ENCODE results near the gene RAB6B. TPM values are rescaled to one million over a fixed set of nuclear protein-coding genes. Genes with fewer than 3 reads are reported as not detected.

RAB6B gene
- 11.6 and 13.3 TPM in 2 replicates for polyA plus RNA-seq (2014; cell fraction: cytosol; rRNA removed)
- polyA plus RNA-seq (2014; cell fraction: nucleus; rRNA removed) = 18.2 and 19.8 TPM in 2 replicates

DNA sequence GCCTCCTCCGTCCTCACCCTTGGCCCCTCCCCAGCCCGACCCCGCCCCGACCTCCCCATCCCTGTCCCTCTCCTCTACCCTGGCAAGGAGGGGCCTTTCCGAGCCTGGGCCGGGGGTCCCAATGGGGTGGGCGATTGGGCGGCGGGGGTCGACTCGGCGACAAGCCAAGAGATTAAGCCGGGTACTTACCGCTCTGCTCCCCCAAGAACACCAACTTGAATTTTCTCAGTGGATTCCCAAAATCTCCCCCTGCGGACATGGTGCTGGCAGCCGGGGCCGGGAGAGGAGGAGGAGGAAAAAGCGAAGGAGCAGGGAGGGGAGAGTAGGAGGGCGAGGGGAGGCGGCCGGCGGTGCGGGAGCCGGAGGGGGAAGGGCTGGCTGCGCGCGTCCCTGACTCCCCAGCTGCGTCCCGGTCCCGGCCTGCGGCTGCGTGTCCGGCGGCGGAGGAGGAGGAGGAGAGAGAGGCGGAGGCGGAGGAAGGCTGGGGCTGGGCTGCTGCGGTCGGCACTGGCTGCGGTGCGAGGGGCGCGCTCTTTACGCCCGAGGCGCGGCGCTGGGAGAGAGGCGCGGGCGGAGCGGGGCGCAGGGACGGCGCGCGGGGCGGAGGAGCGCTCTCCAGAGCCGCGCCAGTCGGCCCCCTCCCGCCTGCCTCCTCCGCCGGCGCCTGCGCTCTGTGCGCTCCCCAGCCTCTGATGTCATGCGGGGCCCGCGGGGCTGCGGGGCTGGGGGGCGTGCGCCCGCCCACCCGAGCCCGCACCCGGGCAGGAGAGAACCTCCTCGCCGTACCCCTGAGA is at the start of gene RAB6B:
TSS of gene RAB6B (minus strand) at position 675 of the 794 bp plus-strand sequence. CDS start at position 259, 416 bp downstream.
- peak; percentile 67 for DNase-seq (ENCODE audit: low spot score)

DNA sequence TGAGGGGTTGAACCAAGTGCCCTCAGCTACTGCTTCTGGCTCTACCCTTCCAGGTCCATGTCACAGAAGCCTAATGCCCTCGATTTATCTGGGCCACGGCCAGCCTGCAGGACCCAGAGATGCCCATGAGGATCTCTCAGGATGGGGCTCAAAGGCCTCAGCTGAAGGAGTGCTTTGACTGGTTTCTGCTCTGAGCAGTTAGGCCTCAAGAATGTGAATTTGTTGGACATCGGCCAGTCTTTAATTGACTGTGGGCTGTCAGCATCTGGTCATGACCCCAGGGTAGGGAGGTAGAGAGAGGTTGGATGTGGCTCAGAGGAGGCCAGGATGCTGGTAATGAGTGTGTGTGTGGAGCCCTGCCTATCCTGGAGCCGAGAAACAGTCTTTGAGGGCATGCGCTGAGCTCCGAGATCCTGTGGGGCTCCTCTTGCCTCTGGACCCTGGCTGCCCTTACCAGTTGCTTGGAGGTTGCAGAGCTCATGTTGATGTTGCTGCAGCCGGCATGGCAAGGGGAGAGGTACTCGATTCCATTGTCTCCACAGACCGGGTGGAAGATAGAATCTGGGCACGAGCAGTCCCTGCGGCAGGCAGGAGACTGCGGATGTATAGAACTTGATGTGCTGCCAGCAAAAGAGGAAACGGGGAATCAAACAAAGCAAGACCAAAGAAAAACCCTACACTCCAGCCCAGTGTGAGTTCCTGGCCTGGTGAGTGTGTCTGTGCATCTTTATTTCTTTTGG is 49.1 kb upstream of the RAB6B start:
- DNase-seq (ENCODE audit: low spot score) = no peak

DNA sequence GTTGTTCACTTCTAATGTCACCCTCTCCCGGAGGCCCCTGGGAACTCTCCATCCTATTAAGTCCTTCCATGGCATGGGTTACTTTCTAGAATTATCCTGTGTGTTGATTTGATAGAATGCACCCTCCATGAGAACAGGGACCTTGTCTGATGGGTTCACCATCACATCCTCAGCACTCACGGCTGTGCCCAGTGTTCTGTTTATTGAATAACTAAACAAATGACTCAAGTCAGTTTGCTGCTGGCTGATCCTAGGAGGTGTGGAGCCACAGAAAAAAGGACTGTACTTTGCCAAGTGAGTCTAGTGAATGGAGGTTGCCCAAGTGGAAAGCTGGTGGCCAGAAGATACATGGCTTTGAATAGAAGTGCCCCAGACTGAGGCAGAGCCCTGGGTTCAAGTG is 48.5 kb upstream of the RAB6B start:
- DNase-seq (ENCODE audit: low spot score) = no peak

DNA sequence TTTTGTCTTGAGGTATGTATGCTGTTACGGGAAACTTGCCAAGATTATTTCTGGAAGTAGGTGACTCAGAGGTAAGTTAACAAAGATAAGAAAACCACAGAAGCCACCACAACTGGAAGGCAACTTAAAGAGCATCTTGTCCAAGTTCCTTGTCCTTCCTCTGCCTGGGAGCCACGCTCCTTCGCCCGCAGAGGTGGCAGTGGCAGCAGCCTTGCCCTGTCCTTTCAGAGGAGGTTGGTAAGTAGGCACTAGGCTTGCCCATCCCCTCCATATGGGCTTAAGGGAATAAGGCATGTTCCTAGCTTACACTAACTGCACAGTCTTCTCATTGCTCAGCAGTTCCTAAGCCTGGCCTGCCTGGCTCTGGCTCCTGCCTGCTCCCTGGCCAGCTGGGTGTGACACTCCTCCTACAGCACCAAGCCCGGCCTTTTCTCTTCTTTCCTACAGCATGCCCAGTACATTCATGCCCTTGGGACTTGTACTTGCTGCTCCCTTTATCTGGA is 48.0 kb upstream of the RAB6B start:
- no peak for DNase-seq (ENCODE audit: low spot score)

DNA sequence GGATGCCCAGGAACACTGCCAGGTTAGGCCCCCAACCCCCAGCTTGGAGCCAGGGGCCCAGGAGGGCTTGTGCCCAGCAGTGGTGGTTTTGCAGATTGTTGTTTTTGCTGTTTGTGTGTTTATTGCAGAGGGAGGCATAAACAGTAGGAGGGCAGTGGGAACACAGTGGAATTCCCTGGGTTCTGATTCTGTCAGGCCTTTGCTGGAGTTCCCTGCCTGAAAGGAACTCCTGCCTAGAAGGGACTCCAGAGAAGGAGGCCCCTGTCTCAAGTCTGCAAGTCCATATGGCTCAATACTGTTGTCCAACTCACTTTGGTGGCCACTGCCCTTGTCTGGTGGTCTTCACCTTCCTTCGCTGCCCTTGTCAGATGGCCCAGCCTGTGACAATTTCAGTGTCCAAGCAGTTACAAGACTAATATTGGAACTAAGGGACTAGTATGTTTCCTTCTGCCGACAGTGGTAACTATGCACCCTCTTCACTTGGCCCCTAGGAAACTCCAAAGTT is 47.4 kb upstream of the RAB6B start:
- DNase-seq (ENCODE audit: low spot score) = no peak

DNA sequence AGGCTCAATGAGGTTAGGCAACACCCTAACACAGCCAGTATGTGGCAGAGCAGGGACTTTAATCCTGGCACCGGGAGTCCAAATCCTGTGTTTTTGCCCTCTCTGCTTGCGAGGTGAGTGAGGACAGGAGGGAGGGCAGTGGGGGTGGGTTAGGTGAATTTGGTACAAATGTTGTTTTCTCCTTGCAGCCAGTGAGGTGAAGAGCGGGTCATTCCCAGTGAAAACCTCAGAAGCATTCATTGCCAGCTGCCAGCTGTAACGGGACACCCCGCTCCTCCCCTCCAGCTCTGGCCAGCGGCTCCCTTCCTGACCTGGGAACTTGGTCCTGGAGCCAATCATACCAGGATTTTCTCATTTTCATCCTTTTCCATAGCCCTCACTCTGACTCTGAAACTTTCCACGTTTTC is 45.7 kb upstream of the RAB6B start:
- no peak for DNase-seq (ENCODE audit: low spot score)

DNA sequence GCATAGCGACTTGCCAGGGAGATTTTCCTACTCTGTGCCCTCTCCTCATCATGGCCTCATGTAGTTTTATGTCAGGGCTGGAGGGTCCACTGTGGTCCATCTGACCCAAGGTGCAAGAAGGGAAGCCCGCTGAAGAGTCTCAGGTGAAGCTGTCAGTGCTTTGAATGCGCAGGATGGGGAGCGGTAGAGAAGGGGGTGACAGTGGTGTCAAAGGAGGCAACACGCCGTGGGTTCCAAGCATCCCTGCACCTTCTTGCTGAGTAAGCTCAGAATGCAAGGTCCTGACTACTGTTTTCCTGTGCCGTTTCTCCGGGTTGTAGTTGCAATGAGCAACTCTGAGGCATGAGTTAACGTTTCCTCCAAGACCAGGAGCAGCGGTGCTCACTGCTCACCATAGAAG is 44.9 kb upstream of the RAB6B start:
- no peak for DNase-seq (ENCODE audit: low spot score)

DNA sequence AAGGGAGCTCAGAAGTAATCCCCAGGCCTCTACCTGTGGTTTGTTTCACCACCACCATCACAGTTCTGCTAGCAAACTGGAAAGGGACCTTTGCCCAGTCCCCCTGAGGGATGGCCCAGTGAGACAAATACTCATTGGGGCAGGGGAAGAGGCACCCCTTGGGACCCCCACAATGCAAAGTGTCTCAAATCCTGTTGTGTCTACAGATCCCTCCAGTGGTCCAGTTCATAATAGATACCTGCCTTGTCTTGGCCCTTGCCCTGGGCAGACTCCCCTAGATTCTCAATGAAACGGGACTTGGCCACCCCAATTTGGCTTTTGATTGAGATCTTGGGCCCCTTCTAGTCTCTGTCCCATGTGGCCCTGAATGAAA is 43.8 kb upstream of the RAB6B start:
- no peak for DNase-seq (ENCODE audit: low spot score)

DNA sequence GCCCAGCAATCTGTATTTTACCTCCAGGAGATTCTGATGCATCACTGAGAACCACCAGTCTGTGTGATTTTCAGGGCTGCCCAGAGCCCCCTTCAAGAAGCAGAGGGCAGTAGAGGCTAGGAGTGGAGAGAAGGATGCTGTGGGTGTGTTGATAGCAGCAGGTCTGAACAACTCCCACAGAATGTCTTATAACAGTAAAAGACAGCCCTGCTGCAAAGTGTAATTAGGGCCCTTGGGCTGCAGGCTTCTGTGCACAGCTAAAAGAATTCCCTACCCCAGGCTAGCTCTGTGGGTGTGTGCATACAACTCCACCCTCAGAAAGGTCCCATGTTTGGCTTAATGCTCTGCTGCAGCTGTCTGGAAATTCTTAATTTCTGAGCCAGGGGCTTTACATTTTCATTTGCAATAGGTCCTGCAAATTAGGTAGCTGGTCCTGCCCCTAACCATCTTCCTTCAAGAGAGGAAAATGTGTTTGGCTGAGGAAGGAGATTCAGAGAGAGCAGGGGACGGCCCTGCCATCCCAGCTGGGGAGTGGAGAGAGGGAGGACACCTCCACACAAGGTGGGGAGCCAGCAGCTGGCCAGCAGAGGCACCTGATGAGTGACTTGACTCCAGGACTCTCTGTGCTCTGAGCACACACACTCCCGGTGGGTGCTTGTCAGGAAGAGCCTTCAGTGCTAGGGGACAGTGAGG is 43.2 kb upstream of the RAB6B start:
- no peak for DNase-seq (ENCODE audit: low spot score)

DNA sequence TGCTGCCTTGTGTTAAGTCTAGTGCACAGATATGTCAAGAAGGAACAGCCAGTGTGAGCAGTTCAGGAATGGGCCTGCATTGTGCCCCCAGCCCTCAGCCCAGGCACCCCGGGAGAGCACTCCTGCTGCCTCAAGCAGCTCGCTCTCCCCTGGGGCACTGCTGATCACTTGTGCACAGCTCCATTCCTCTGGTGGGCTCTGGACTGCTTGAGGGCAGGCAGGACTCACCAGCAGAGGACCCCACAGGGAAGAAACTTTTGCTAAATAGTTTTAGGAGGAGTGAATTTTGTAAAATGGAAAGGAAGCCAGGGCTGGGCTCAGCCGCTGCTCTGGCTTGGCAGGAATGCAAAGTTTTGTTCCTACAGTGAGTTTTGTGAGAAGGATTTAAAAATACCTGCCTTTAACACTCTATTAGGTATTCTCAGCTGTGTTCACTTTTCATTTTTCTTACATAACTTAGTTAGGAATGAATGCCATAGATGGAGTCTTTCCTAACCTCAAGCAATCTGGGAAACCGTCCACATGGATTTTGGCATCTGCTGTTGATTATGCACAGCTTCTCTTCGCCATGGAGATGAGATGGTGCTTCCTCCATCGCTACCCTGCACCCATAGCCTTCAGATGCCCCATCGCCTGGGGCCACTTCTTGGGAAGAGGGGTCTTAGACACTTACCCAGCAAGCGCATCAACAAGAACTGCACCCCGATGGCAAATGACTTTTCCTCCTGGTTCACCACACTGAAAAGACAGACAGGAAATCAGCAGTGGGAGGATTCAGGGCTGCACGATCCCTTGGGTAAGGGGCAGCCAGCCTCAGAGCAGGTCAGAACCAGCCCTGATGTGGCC is 42.3 kb upstream of the RAB6B start:
- no peak for DNase-seq (ENCODE audit: low spot score)

DNA sequence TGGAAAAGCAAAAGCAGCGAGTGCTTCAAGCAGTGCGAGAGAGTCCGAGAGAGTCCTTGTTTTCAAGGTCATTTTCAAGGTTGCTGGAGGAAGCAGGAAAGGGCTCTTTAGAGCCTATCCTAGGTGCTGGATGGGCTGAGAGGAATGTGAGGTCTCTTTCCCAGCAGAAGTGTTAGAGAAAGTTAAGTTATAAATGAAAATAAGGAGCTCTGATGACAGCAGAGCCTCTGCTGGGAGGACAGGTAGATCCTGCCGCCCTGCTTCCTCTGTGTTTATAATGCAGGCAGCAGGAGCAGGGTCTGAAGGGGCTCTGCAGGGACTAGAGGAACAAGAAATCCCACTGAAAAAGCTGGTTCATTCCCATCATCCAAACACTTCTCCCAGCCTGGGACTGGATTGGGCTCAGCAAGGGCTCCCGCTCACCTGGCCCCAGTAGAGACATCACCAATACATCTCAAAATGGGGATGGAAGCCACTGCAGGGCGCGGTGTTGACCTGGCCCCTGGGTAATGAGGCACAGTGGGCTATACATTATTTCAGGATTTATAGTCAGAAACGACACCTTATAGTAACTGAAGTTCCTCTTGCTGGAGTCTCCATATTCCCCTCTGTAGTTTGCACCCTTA is 41.5 kb upstream of the RAB6B start:
- no peak for DNase-seq (ENCODE audit: low spot score)

DNA sequence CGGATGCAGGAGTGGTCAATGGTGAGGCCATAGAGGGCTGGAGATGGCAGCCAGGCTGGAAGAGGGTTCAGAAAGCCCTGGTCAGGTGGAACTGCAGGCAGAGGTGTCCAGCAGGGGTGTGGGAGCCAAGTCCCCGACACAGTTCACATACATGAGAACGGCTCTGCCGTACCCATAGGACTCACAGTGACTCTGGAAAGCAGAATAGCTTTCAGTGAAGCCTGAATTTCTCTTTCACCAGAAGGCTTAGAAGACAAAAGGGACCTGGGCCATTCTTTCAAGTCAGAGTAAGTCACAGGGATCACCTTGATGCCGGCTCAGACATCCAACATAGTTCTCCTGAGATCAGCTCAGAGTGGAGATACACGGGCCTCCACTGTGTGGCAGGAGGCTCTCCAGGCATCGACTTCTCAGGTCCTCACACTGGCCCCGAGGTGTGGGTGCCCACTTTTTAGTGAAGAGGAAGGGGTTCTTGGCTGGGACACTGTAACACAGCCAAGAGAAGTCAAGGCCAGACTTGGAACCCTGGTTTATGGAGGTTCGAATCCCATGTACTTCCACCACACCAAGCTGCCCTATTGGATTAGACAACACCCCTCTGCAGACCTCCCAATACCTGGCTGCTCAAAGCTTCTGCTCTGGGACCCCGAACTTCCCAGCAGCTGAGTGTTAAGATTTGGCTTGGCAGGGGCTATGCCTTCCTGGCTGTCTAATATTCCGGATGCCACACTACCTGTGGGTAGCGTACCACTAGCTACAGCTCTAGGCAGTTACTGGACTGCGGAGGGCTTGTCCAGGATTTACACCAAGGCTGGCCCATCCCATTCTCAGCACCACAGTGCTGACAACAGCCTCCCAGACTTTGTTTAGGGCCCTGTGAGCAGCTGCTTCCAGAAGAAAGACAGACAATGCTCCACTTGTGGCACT is 40.4 kb upstream of the RAB6B start:
- no peak for DNase-seq (ENCODE audit: low spot score)

DNA sequence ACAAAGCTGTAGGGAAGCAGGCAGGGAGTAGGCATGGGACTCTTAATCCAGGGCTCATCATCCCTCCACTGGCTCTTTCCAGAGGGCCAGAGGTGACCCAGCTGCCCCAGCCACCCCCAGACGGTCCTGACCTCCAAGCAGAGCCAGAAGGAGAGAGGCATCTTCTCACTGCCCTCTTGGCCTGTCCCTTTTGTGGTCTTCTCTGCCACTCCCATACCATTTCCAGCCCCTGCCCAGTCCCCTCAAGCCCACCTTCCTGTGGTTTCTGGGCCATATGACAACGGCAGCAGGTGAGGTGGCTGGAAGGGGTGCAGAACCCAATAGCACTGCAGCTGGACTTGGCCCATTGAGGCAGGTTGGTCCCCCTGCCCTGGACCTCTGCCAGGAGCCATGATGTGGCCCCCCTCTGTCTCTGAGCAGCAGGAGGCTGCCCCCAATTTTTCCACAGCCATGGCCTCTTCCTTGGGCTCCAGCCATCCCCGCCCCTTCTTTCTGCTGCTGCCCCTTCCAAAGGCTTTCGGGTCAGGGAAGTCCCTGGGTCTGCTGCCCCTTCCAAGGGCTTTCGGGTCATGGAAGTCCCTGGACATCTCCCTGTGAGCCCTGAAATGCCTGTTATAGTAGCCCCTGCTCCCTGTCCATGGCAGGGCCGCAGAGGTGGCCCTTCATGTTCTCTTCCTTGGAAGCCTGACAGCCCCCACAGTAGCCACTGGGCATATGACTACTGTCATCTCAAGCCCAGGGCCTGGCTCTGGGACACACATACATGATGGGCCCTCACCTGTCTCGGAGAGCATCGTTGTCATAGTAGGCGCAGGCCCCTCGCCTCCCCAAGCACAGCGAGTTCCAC is 39.5 kb upstream of the RAB6B start:
- no peak for DNase-seq (ENCODE audit: low spot score)

DNA sequence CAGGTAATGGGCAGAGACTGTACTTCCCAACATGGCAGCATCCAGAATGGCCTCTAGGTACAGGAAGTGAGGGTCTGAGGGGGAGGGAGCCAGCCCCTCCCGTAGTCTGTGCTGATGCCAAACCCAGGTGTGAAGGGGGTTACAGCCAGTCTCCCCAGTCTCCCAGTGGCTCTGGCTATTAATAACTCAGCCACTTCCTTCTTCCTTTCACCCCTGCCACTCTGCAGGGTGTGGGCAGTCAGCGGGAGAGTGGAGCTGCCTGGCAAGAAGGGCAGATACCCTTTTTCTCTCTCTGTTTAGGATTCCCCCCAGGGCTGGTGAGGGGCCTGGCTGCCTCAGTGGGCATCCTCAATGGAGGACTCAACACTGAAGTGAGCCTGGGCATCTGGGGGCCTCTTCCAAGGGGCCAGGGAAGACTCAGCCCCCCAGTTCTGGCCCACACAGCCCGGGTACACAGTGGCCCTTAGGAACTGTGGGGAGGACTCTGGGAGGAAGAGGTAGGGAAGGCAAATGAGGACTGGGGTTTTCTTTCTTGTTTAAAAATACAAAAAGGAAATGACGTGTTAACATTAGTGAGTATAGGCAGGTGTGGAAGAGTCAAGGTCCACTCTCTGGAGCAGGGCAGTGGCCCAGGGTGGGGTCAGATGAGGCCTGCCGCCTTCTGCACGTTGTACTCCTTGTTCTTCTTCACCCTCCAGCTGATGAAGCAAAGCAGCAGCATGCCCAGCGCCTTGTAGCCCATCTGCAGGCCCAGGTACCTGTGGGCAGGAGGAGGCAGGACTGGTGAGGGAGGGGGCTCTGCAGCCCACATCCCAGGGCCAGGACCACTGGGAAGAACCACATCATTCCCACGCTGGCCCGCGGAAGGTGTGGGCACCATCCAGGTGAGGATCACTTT is 38.6 kb upstream of the RAB6B start:
- no peak for DNase-seq (ENCODE audit: low spot score)

DNA sequence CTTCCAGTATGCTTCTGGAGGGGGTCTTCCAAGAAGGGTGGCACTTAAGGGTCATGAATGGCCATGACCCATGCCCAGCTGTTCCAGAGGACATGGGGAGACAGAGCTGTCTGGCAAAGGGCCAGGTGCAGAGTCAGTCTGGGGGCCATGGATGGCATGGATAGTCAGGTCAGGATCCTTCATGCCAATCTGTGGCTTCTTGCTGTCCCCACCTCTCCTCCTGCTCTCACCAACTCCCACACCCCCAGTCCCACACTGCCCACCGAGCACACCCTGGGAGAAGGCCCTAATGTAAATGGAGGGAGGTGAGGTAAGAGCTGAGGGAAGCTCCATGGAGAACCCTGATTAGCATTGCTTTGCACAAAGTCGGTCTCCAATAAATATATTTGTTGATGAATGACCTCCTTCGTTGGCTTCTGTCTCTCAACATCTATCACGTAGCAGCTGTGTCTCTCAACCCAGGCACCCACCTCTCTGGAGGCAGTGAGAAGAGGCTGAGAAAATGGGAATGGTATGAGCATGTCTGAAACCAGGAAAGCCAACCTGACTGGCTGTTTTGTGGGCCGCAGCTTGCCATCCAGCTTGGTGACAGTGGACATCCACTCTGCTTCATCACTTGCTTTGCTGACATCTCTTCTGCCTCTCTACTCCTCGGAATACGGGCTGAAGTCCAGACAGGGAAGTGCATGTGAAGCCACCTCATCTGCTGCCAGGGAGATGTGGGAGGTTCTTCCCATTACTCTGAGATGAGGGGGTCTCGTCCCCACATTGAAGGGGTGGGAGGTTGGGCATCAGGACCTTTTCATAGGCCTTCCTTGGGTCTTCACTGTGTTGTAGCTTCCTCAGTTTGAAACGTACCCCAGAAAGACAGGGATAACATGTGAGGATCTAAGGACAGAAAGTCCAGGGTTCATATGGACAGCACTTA is 37.7 kb upstream of the RAB6B start:
- DNase-seq (ENCODE audit: low spot score) = no peak

DNA sequence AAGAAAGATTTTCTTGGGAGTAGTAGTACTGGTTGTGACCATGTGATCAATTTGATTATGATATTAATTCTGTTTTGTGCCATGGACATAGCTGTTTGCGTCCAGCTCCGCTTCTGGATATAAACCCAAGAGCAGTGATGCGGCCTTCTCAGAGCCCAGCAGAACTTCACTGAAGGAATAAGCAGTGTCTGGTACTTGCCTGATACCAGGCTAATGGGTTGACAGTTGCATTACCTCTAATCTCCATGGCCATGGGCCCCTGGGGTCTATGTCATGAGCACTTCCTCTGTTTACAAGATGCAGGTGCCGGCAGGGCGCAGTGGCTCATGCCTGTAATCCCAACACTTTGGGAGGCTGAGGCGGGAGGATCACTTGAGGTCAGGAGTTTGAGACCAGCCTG is 36.3 kb upstream of the RAB6B start:
- DNase-seq (ENCODE audit: low spot score) = no peak
